ENCODE measurements around the gene LGI4.

LGI4 gene

GRCh38 chr19:35100588-35101533, 34.0 kb downstream of the LGI4 start:
- TF ChIP-seq CTCF (IDR thresholded peaks at IDR 0.05; ENCODE audit: low read depth, low read length, missing control alignments), result no peak
- in situ Hi-C loops (cut with HindIII; ENCODE audit: low sequenced_read_pairs), result no loop called here
- no peak for DNase-seq (ENCODE audit: low read depth)
- H3K4me3 ChIP-seq (ENCODE audit: low read depth, low read length), result no peak overlapping the region

- no peak for DNase-seq (ENCODE audit: low read depth)
- no peak overlapping the region for H3K4me3 ChIP-seq (ENCODE audit: low read depth, low read length)
- TF ChIP-seq CTCF (IDR thresholded peaks at IDR 0.05; ENCODE audit: low read depth, low read length, missing control alignments), result no peak
- in situ Hi-C loops (cut with HindIII; ENCODE audit: low sequenced_read_pairs), result no loop called here
Measured at GRCh38 chr19:35099897-35100275, 35.0 kb downstream of the LGI4 start.

GRCh38 chr19:35099155-35099896, 35.5 kb downstream of the LGI4 start:
- in situ Hi-C loops (cut with HindIII; ENCODE audit: low sequenced_read_pairs), result no loop called here
- H3K4me3 ChIP-seq (ENCODE audit: low read depth, low read length), result no peak overlapping the region
- DNase-seq (ENCODE audit: low read depth), result no peak
- TF ChIP-seq CTCF (IDR thresholded peaks at IDR 0.05; ENCODE audit: low read depth, low read length, missing control alignments), result no peak

GRCh38 chr19:35098413-35099049, 36.3 kb downstream of the LGI4 start:
- no peak for TF ChIP-seq CTCF (IDR thresholded peaks at IDR 0.05; ENCODE audit: low read depth, low read length, missing control alignments)
- no peak overlapping the region for H3K4me3 ChIP-seq (ENCODE audit: low read depth, low read length)
- in situ Hi-C loops (cut with HindIII; ENCODE audit: low sequenced_read_pairs), result no loop called here
- no peak for DNase-seq (ENCODE audit: low read depth)

- TF ChIP-seq CTCF (IDR thresholded peaks at IDR 0.05; ENCODE audit: low read depth, low read length, missing control alignments), result no peak
- in situ Hi-C loops (cut with HindIII; ENCODE audit: low sequenced_read_pairs), result no loop called here
- H3K4me3 ChIP-seq (ENCODE audit: low read depth, low read length), result no peak overlapping the region
- DNase-seq (ENCODE audit: low read depth), result no peak
Measured at GRCh38 chr19:35095667-35096368, 39.0 kb downstream of the LGI4 start.

- in situ Hi-C loops (cut with HindIII; ENCODE audit: low sequenced_read_pairs), result no loop called here
- DNase-seq (ENCODE audit: low read depth), result no peak
- TF ChIP-seq CTCF (IDR thresholded peaks at IDR 0.05; ENCODE audit: low read depth, low read length, missing control alignments), result no peak
- H3K4me3 ChIP-seq (ENCODE audit: low read depth, low read length), result no peak overlapping the region
Measured at GRCh38 chr19:35094656-35095055, 40.2 kb downstream of the LGI4 start.

All from astrocyte of the cerebellum (primary cell).